ENCODE data around the gene CYP39A1. TPM values are rescaled to one million over a fixed set of nuclear protein-coding genes. Genes with fewer than 3 reads are reported as not detected.

Gene CYP39A1
- total and polyA plus RNA-seq, 10 of the 15 experiments (the other 5 are each of a cell fraction or from before 2014, with no cell fraction given) = not detected

DNA sequence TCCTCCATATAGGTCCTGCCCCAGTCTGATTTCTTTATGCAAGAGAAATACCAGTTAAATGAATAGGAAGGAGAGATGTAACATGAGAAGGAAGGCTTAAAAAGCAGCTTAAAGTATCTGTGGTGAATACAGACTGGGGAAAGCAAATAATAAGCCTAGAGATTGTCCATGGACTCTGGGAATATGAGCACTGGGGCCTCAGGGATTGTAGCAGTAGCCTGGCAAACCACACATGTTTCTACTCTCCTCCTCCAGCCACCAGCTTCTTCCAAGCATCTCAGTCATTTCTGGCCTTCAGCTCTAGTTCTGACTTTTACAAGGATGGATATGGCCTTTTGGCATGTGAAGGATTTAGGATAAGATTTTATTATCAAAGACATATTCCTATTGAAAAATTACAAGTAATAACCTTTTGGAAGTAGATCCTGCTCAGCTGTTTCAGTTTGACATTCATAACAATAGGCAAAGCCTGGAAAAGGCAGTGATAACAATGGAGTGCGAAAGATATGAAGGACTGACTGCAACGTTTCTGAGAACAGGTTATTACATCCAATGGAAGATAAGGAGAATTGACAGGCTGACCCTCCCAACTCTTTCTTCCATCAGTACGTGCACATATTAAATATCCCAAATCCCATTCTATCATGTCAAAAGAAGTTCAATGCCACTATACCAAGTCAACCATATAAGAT is 41.6 kb downstream of the CYP39A1 start:
- ChIA-PET SMC1A (ENCODE audit: uncharacterized antibody, unreplicated experiment) (interaction anchor here (0.8 kb wide), 1 partner anchor 520 kb away, joined by 3 read pairs; no protein-coding TSS in a partner anchor), POLR2A (no interaction called here), RAD21 (ENCODE audit: unreplicated experiment) (no interaction called here), CTCF (no interaction called here)
- no peak for FAIRE-seq
- ATAC-seq = no peak
- H3K4me3 ChIP-seq = no peak overlapping the region
- no peak for DNase-seq (ENCODE audit: low read depth, low spot score)
- H4K20me1 ChIP-seq (ENCODE audit: control insufficient read depth, insufficient read depth) = no peaks in the 10 kb centered on the region
- H3K27me3 ChIP-seq (replicated peaks in 1 of 2; ENCODE audit: control insufficient read depth in 2 of 2, insufficient read depth in 2 of 2, low read length in 1 of 2) = no peaks in the 10 kb centered on the region; a peak in 2 of 4 replicates
- H3K9me3 ChIP-seq (replicated peaks; ENCODE audit: control insufficient read depth, insufficient read depth, low read length) = no peaks in the 10 kb centered on the region
- intact Hi-C loops (cut with micrococcal nuclease; ENCODE audit: unreplicated experiment) (no loop called here), in situ Hi-C loops (cut with MboI) (no loop called here)
- no peak overlapping the region for H2AFZ ChIP-seq (ENCODE audit: control insufficient read depth, low read depth, low read length)
- no peaks in the 10 kb centered on the region for H3K36me3 ChIP-seq (ENCODE audit: control insufficient read depth in 2 of 2, insufficient read depth in 2 of 2, low read length in 1 of 2)
- H3K4me2 ChIP-seq (ENCODE audit: control insufficient read depth, insufficient read depth) = no peak overlapping the region
- H3K4me1 ChIP-seq (ENCODE audit: control insufficient read depth, insufficient read depth, low read length) = no peaks in the 10 kb centered on the region
- H3K79me2 ChIP-seq (ENCODE audit: control insufficient read depth, insufficient read depth, low read length) = no peaks in the 10 kb centered on the region
- H3K9ac ChIP-seq (ENCODE audit: control insufficient read depth, insufficient read depth, low read length) = no peak overlapping the region
- BruUV-seq (replicated peaks) = no TSS peak
- WGBS (ENCODE audit: insufficient coverage, insufficient replicate concordance, low lambda C conversion rate, missing lambda C conversion rate) = 18% methylated on average over 3 of the region's 3 CpGs
- no peak for TF ChIP-seq SMAD1 (IDR thresholded peaks at IDR 0.05; ENCODE audit: low read depth, partially characterized antibody)
- TF ChIP-seq PAX8 (IDR thresholded peaks at IDR 0.05) = no peak
- TF ChIP-seq TAF1 (IDR thresholded peaks at IDR 0.05; ENCODE audit: borderline replicate concordance, low read depth, low read length) = no peak
- no peak for TF ChIP-seq FOS (IDR thresholded peaks at IDR 0.05; ENCODE audit: borderline replicate concordance, extremely low read depth, insufficient read length)
- no peak for TF ChIP-seq WRNIP1 (IDR thresholded peaks at IDR 0.05; ENCODE audit: borderline replicate concordance, low read depth, low read length)
- TF ChIP-seq NFXL1 (IDR thresholded peaks at IDR 0.05; ENCODE audit: borderline replicate concordance) = no peak
- no peak for TF ChIP-seq KLF5 (IDR thresholded peaks at IDR 0.05; ENCODE audit: partially characterized antibody)
- TF ChIP-seq POLR2AphosphoS5 (IDR thresholded peaks at IDR 0.05; ENCODE audit: low read length) = no peak
- H3K27ac ChIP-seq (ENCODE audit: control insufficient read depth, insufficient read depth) = no peak overlapping the region

GRCh38 chr6:46606338-46606737 is 46.3 kb downstream of the CYP39A1 start:
- DNase-seq (ENCODE audit: low read depth, low spot score) = no peak
- WGBS (ENCODE audit: insufficient coverage, insufficient replicate concordance, low lambda C conversion rate, missing lambda C conversion rate) = 48% methylated on average over 3 of the region's 3 CpGs
- Histone ChIP-seq H3K4me2 (ENCODE audit: control insufficient read depth, insufficient read depth) (no peak overlapping the region), H3K36me3 (ENCODE audit: control insufficient read depth in 2 of 2, insufficient read depth in 2 of 2, low read length in 1 of 2) (no peaks in the 10 kb centered on the region), H3K9ac (ENCODE audit: control insufficient read depth, insufficient read depth, low read length) (no peak overlapping the region), H4K20me1 (ENCODE audit: control insufficient read depth, insufficient read depth) (no peaks in the 10 kb centered on the region), H3K27me3 (replicated peaks in 1 of 2; ENCODE audit: control insufficient read depth in 2 of 2, insufficient read depth in 2 of 2, low read length in 1 of 2) (no peaks in the 10 kb centered on the region; a peak in 1 of 4 replicates), H3K79me2 (ENCODE audit: control insufficient read depth, insufficient read depth, low read length) (no peaks in the 10 kb centered on the region), H3K4me3 (no peak overlapping the region), H3K4me1 (ENCODE audit: control insufficient read depth, insufficient read depth, low read length) (no peaks in the 10 kb centered on the region), H3K9me3 (replicated peaks; ENCODE audit: control insufficient read depth, insufficient read depth, low read length) (no peaks in the 10 kb centered on the region), H2AFZ (ENCODE audit: control insufficient read depth, low read depth, low read length) (no peak overlapping the region), H3K27ac (ENCODE audit: control insufficient read depth, insufficient read depth) (no peak overlapping the region)
- no TSS peak for BruUV-seq (replicated peaks)
- SMC1A ChIA-PET (ENCODE audit: uncharacterized antibody, unreplicated experiment) = interaction anchor here (0.6 kb wide), 1 partner anchor 28 kb away, joined by 3 read pairs; no protein-coding TSS in a partner anchor
- POLR2A ChIA-PET = no interaction called here
- RAD21 ChIA-PET (ENCODE audit: unreplicated experiment) = no interaction called here
- in situ Hi-C loops (cut with MboI) = no loop called here
- no peak for ATAC-seq
- no peak for FAIRE-seq
- intact Hi-C loops (cut with micrococcal nuclease; ENCODE audit: unreplicated experiment) = no loop called here
- CTCF ChIA-PET = interaction anchor here (1.1 kb wide), 1 partner anchor 516 kb away, joined by 4 read pairs; no protein-coding TSS in a partner anchor
- TF ChIP-seq CBFB (IDR thresholded peaks at IDR 0.05; ENCODE audit: low read depth) (no peak), ZNF24 (IDR thresholded peaks at IDR 0.05) (no peak), CHD1 (IDR thresholded peaks at IDR 0.05; ENCODE audit: low read depth, low read length) (no peak), ZBTB4 (CRISPR knock-in tag; IDR thresholded peaks at IDR 0.05) (no peak)

Measured in GM12878 (cell line).